K562 treated with DMSO at 1 percent for 48 hours (cell line): Measurements from ENCODE around the gene SNX7. TPM values are rescaled to one million over a fixed set of nuclear protein-coding genes. Genes with fewer than 3 reads are reported as not detected.

Source experiments
- total RNA-seq: library from RNA; unstranded; fragments of 300-600 nt; gene quantifications from 2 replicates; pipeline ENCODE4 v1.2.3, GENCODE V29; 2022; ENCODE audit warnings: low replicate concordance; ENCODE audit errors: extremely low read depth

The SNX7 gene
- not detected in 2 replicates for total RNA-seq

DNA sequence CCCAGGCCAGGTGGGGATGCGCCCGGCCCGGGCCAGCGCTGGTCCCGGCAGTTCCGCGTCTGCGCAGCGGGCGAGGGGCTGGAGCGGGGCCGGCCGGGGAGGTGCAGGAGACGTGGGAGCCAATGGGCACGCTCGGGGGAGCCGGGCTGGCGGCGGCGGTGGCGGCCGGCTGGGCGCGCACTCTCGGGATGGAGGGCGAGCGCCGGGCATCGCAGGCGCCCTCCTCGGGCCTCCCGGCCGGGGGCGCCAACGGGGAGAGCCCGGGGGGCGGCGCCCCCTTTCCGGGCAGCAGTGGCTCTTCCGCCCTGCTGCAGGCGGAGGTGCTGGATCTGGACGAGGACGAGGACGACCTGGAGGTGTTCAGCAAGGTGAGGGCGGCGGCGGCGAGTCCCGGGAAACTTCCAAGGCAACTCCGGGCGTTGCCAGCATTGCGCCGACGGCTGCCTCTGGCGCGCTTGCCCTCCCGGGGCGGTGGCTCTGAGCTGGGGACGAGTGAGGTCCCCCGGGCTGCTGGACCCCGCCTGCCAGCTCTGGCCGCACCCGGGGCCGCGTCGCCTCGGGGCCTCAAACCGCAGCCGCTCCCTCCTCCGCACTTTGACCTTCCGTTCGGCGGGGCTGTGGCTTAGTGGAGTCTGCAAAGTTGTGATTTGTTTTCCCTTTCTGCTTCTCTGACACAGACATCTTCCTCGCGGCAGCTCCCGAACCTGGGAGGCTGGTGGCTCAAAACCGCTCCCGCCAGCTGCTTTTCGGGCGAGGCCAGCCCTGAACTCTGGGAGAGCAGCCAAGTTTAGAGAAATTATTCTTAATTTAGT, at the start of gene SNX7:
SNX7 (plus strand) TSS at position 178 of the 812 bp plus-strand sequence; CDS start at position 189, 11 bp downstream.

